Kidney epithelial cell (primary cell): ENCODE measurements around the gene ZNHIT3. TPM values are rescaled to one million over a fixed set of nuclear protein-coding genes. Genes with fewer than 3 reads are reported as not detected.

Source experiments
- DNase-seq: peaks from one replicate; pipeline ENCODE4 v3.0.0-alpha.2; 2010; ENCODE audit warnings: low read depth
- H3K27me3 ChIP-seq: 2 replicates; pipeline ENCODE4 v1.6.0; 2011; ENCODE audit warnings: low read length; ENCODE audit not compliant: control insufficient read depth, insufficient read depth
- H3K36me3 ChIP-seq: 2 replicates; pipeline ENCODE4 v1.5.1; 2011; ENCODE audit warnings: low read length; ENCODE audit not compliant: control insufficient read depth, insufficient read depth
- H3K4me3 ChIP-seq: 2 replicates; pipeline ENCODE4 v1.5.1; 2011; ENCODE audit warnings: low read depth, mild to moderate bottlenecking, control low read depth, low read length
- CTCF ChIP-seq: IDR thresholded peaks from 2 replicates; pipeline ENCODE4 v1.5.1; 2011; ENCODE audit warnings: mild to moderate bottlenecking, moderate library complexity, low read length, control low read depth, inconsistent platforms; ENCODE audit not compliant: insufficient read depth, poor library complexity, severe bottlenecking
- total RNA-seq: library from RNA; depleted of rRNA; stranded (reverse); fragments of >200 nt; gene quantifications from 2 replicates; pipeline ENCODE4 v1.2.3, GENCODE V29; 2015

ZNHIT3 gene
- total RNA-seq, 1 donor from 2014 or later, result 36.7 TPM

DNA sequence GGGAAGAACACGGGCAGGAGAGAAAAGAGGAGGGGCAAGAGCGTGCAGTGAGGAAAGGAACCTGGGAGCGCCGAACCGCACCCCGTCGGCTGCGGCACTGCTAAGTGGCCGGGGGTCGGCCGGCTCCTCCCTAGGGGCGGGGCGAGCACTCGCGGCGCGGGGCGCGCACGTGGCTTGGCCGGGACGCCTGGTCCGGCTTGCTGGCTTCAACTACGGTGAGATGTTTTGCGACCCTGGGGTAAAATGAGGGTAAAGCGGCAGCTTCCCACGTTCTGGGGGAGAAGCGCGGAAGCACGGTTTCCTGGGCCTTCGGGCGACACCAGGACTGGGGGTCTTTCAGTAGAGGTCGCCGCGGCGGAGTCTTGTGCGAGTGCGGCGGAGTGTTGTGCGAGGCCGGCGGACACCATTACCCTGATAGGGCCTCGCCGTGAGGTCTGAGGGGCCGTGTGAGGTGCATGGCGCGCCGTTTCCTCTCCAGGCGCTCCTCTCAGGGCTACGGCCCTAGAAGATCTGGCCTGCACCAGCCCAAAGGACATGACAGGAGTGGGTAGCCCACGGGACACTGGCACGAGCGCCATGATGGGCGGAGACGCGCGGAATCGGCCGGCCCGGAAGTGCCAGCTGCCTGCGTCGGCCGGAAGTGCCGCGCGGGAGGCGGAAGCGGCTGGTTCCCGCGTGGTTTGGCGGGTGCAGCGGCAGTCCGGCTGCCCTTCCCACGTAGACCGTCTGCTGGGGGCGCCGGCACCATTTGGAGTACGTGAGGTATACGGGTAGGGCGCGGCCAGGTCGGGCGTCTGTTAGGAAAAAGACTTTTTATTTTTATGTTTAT, 48.6 kb downstream of the ZNHIT3 start, which contains the start of the genes MYO19 and PIGW:
Gene MYO19 (minus strand): TSS at position 29 of the 829 bp plus-strand sequence. CDS start 2,330 bp downstream, outside the sequence.
Gene PIGW (plus strand): TSS at position 148 of the 829 bp plus-strand sequence. CDS start 2,115 bp downstream, outside the sequence.
- peak; percentile 63 for DNase-seq
- no peaks in the 10 kb centered on the region for H3K27me3 ChIP-seq
- H3K4me3 ChIP-seq, result peak within 1 kb of the TSS; percentile 97
- no peaks in the 10 kb centered on the region for H3K36me3 ChIP-seq
- TF ChIP-seq CTCF, result no peak

GRCh38 chr17:36535669-36536081, 49.2 kb downstream of the ZNHIT3 start:
- DNase-seq, result no peak
- TF ChIP-seq CTCF, result no peak
- H3K27me3 ChIP-seq, result no peaks in the 10 kb centered on the region
- H3K36me3 ChIP-seq, result no peaks in the 10 kb centered on the region
- H3K4me3 ChIP-seq, result peak overlapping the region; percentile 97

- H3K36me3 ChIP-seq, result no peaks in the 10 kb centered on the region
- no peak for TF ChIP-seq CTCF
- H3K4me3 ChIP-seq, result no peak overlapping the region
- no peaks in the 10 kb centered on the region for H3K27me3 ChIP-seq
- DNase-seq, result no peak
Observed at GRCh38 chr17:36540696-36541095, 54.2 kb downstream of the ZNHIT3 start.

DNA sequence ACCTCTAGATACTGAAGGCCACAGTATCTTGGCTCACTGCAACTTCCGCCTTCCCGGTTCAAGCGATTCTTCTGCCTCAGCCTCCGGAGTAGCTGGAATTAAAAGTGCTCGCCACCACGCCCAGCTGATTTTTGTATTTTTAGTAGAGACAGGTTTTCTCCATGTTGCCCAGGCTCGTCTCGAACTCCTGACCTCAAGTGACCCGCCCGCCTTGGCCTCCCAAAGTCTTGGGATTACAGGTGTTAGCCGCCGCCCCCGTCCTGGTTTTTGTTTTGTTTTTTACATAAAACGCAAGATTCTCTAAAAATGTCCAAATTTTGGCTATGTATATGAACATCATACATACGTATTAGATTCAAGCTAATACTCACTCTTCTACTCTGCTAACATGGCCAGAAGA, 56.3 kb downstream of the ZNHIT3 start:
- H3K27me3 ChIP-seq, result no peaks in the 10 kb centered on the region
- no peak for TF ChIP-seq CTCF
- DNase-seq, result no peak
- no peaks in the 10 kb centered on the region for H3K36me3 ChIP-seq
- no peak overlapping the region for H3K4me3 ChIP-seq

DNA sequence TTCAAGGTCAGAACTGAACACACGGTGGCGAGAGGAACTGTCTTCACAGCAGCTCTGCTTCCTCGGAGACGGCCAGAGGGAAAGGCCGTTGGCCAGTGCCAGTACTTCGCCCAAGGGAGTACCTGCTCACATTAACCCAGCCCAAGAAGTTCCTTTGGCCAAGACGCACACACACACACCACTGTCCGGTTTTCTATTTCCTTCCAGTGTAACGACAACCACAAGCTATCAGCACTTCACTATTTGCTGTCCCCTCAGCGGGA, 57.5 kb downstream of the ZNHIT3 start:
- H3K27me3 ChIP-seq, result no peaks in the 10 kb centered on the region
- H3K4me3 ChIP-seq, result peak overlapping the region; percentile 75
- TF ChIP-seq CTCF, result no peak
- no peaks in the 10 kb centered on the region for H3K36me3 ChIP-seq
- DNase-seq, result no peak
